ENCODE measurements around the gene PHF8. TPM values are rescaled to one million over a fixed set of nuclear protein-coding genes. Genes with fewer than 3 reads are reported as not detected.

Gene PHF8
- total RNA-seq, 1 donor from 2014 or later, result 12.6 TPM

GRCh38 chrX:53974529-53974928 is 69.7 kb downstream of the PHF8 start:
- Histone ChIP-seq H3K36me3 (ENCODE audit: control insufficient read depth, insufficient read depth, low read length) (no peaks in the 10 kb centered on the region), H3K27me3 (ENCODE audit: control insufficient read depth, insufficient read depth, low read length) (no peaks in the 10 kb centered on the region), H3K4me3 (ENCODE audit: low read depth, low read length) (no peak overlapping the region)
- DNase-seq (ENCODE audit: low read depth) (no peak), FAIRE-seq (no peak)
- no peak for TF ChIP-seq CTCF (IDR thresholded peaks at IDR 0.05; ENCODE audit: insufficient read depth, low read length, severe bottlenecking)

GRCh38 chrX:53969540-53969939 is 74.7 kb downstream of the PHF8 start:
- Histone ChIP-seq H3K36me3 (ENCODE audit: control insufficient read depth, insufficient read depth, low read length) (no peaks in the 10 kb centered on the region), H3K27me3 (ENCODE audit: control insufficient read depth, insufficient read depth, low read length) (no peaks in the 10 kb centered on the region), H3K4me3 (ENCODE audit: low read depth, low read length) (no peak overlapping the region)
- TF ChIP-seq CTCF (IDR thresholded peaks at IDR 0.05; ENCODE audit: insufficient read depth, low read length, severe bottlenecking), result no peak
- no peak for DNase-seq (ENCODE audit: low read depth)
- FAIRE-seq, result no peak

GRCh38 chrX:53950130-53950733 is 94.0 kb downstream of the PHF8 start:
- DNase-seq (ENCODE audit: low read depth) (peak; percentile 27), FAIRE-seq (no peak)
- H3K36me3 ChIP-seq (ENCODE audit: control insufficient read depth, insufficient read depth, low read length), result no peaks in the 10 kb centered on the region
- no peaks in the 10 kb centered on the region for H3K27me3 ChIP-seq (ENCODE audit: control insufficient read depth, insufficient read depth, low read length)
- H3K4me3 ChIP-seq (ENCODE audit: low read depth, low read length), result no peak overlapping the region
- TF ChIP-seq CTCF (IDR thresholded peaks at IDR 0.05; ENCODE audit: insufficient read depth, low read length, severe bottlenecking), result no peak

- FAIRE-seq, result no peak
- Histone ChIP-seq H3K4me3 (ENCODE audit: low read depth, low read length) (no peak overlapping the region), H3K36me3 (ENCODE audit: control insufficient read depth, insufficient read depth, low read length) (peaks cover 4% of the 10 kb centered on the region), H3K27me3 (ENCODE audit: control insufficient read depth, insufficient read depth, low read length) (no peaks in the 10 kb centered on the region)
- no peak for TF ChIP-seq CTCF (IDR thresholded peaks at IDR 0.05; ENCODE audit: insufficient read depth, low read length, severe bottlenecking)
- DNase-seq (ENCODE audit: low read depth), result no peak
These were observed 104.1 kb downstream of the PHF8 start for GRCh38 chrX:53940180-53940579.

- Histone ChIP-seq H3K36me3 (ENCODE audit: control insufficient read depth, insufficient read depth, low read length) (peaks cover 4% of the 10 kb centered on the region), H3K4me3 (ENCODE audit: low read depth, low read length) (no peak overlapping the region), H3K27me3 (ENCODE audit: control insufficient read depth, insufficient read depth, low read length) (no peaks in the 10 kb centered on the region)
- no peak for DNase-seq (ENCODE audit: low read depth)
- FAIRE-seq, result no peak
- no peak for TF ChIP-seq CTCF (IDR thresholded peaks at IDR 0.05; ENCODE audit: insufficient read depth, low read length, severe bottlenecking)
These were observed 105.1 kb downstream of the PHF8 start for GRCh38 chrX:53939127-53939526.

Measured in bronchial epithelial cell (primary cell).